Measurements from ENCODE around the gene DCAF8. TPM values are rescaled to one million over a fixed set of nuclear protein-coding genes. Genes with fewer than 3 reads are reported as not detected.

The DCAF8 gene
- polyA plus RNA-seq, 3 donors, result 35.5 to 205 (median 44.6) TPM

- Histone ChIP-seq H3K79me2 (ENCODE audit: insufficient read depth, low read length) (peaks cover 3% of the 10 kb centered on the region), H3K9ac (ENCODE audit: insufficient read depth, low read length, poor library complexity, severe bottlenecking) (no peak overlapping the region), H4K20me1 (ENCODE audit: insufficient read depth, low read length) (peaks cover 53% of the 10 kb centered on the region), H3K9me3 (replicated peaks in 1 of 2; ENCODE audit: control insufficient read depth in 1 of 2, insufficient read depth in 1 of 2, low read length in 2 of 2) (no peaks in the 10 kb centered on the region), H3K4me1 (ENCODE audit: control insufficient read depth in 1 of 2, insufficient read depth in 2 of 2, low read length in 2 of 2) (peaks cover 29 to 36% of the 10 kb centered on the region in 2 donors), H3K27ac (ENCODE audit: low read depth in 1 of 2, low read length in 2 of 2) (peak overlapping the region in 1 of 2 donors; percentile 95), H2AFZ (ENCODE audit: insufficient read depth, low read depth, low read length, poor library complexity, severe bottlenecking) (no peak overlapping the region), H3K27me3 (ENCODE audit: control insufficient read depth in 2 of 2, insufficient read depth in 2 of 2, low read length in 2 of 2) (no peaks in the 10 kb centered on the region), H3K36me3 (replicated peaks in 1 of 2; ENCODE audit: control insufficient read depth in 1 of 2, insufficient read depth in 2 of 2, low read length in 2 of 2) (peaks cover 25 to 49% of the 10 kb centered on the region in 2 donors), H3K4me2 (replicated peaks; ENCODE audit: extremely low read depth, low read length, poor library complexity, severe bottlenecking) (peak overlapping the region; percentile 92), H3K4me3 (replicated peaks in 1 of 3; ENCODE audit: low read depth in 2 of 3, low read length in 3 of 3) (peak overlapping the region in 1 of 3 experiments; percentile 86)
- intact Hi-C loops (cut with micrococcal nuclease), result loop anchor here in 1 of 2 donors (5.0 kb wide), 1 partner anchor 110 kb away; the partner anchor contains the start of gene IGSF8
- no peak overlapping the region for H3K4me3 Mint-ChIP-seq
- H3K9me3 Mint-ChIP-seq, result no peaks in the 10 kb centered on the region
- H3K27ac Mint-ChIP-seq, result peak overlapping the region in 6 of 7 donors; percentile 15 to 85 (median 58)
- TF ChIP-seq CTCF (IDR thresholded peaks at IDR 0.05), result no peak
- H3K27me3 Mint-ChIP-seq (ENCODE audit: low read depth in 3 of 3), result peaks cover 0 to 4% (median 0%) of the 10 kb centered on the region in 3 donors
- peaks cover 44 to 52% of the 10 kb centered on the region in 2 donors for H3K36me3 Mint-ChIP-seq
- DNase-seq, result no peak
- H3K4me1 Mint-ChIP-seq, result peaks cover 43% of the 10 kb centered on the region
- 100% methylated on average over 2 of the region's 4 CpGs for WGBS (ENCODE audit: insufficient coverage)
Observed at GRCh38 chr1:160207118-160207650, 55.2 kb downstream of the DCAF8 start.

DNA sequence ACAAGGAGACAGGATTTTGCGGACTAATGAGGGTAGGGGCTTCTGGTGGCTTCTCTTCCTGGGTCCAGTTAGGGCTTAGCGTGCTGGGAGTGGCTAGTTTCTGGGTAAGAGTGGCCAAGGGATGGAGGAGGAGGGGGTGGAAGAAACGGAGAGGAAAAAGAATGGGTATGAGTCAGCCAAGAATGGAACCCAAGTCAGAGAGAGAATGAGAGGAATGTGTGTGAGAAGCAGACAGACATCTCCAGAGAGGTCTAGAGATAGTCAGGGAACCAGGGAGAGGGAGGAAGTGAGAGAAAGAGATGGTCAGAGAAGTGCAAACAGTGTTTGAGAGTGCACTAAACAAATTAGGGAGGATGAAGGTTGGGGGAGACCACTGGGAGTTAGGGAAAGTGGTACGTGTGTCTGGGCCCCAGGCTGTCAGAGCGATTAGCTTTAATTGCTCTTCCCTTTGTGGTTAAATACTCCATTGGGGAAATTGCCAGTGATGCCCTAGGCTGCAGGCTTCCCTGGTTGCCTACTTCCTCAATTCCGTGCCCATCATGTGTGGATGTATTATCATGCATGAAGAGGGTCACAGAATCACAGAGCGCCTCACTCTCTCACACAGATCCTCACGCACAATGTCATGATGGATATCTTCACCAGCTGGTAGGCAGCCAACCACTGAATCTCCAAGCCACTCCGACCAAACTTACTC, 55.8 kb downstream of the DCAF8 start:
- H3K9me3 Mint-ChIP-seq, result no peaks in the 10 kb centered on the region
- H3K4me3 Mint-ChIP-seq, result peak overlapping the region; percentile 94 to 97
- intact Hi-C loops (cut with micrococcal nuclease), result loop anchor here in 1 of 2 donors (5.0 kb wide), 1 partner anchor 109 kb away; the partner anchor contains the start of gene IGSF8
- Histone ChIP-seq H3K4me3 (replicated peaks in 1 of 3; ENCODE audit: low read depth in 2 of 3, low read length in 3 of 3) (peak overlapping the region in 2 of 3 experiments; percentile 57 to 86), H3K4me1 (ENCODE audit: control insufficient read depth in 1 of 2, insufficient read depth in 2 of 2, low read length in 2 of 2) (peaks cover 29 to 36% of the 10 kb centered on the region in 2 donors), H3K9me3 (replicated peaks in 1 of 2; ENCODE audit: control insufficient read depth in 1 of 2, insufficient read depth in 1 of 2, low read length in 2 of 2) (no peaks in the 10 kb centered on the region), H3K27me3 (ENCODE audit: control insufficient read depth in 2 of 2, insufficient read depth in 2 of 2, low read length in 2 of 2) (no peaks in the 10 kb centered on the region), H3K4me2 (replicated peaks; ENCODE audit: extremely low read depth, low read length, poor library complexity, severe bottlenecking) (peak overlapping the region; percentile 92), H3K9ac (ENCODE audit: insufficient read depth, low read length, poor library complexity, severe bottlenecking) (no peak overlapping the region), H2AFZ (ENCODE audit: insufficient read depth, low read depth, low read length, poor library complexity, severe bottlenecking) (no peak overlapping the region), H3K27ac (ENCODE audit: low read depth in 1 of 2, low read length in 2 of 2) (peak overlapping the region in 1 of 2 donors; percentile 95), H3K36me3 (replicated peaks in 1 of 2; ENCODE audit: control insufficient read depth in 1 of 2, insufficient read depth in 2 of 2, low read length in 2 of 2) (peaks cover 19 to 43% of the 10 kb centered on the region in 2 donors), H4K20me1 (ENCODE audit: insufficient read depth, low read length) (peaks cover 51% of the 10 kb centered on the region), H3K79me2 (ENCODE audit: insufficient read depth, low read length) (peaks cover 3% of the 10 kb centered on the region)
- peaks cover 43% of the 10 kb centered on the region for H3K4me1 Mint-ChIP-seq
- peak overlapping the region; percentile 66 to 92 (median 85) for H3K27ac Mint-ChIP-seq
- TF ChIP-seq CTCF (IDR thresholded peaks at IDR 0.05), result no peak
- peak; percentile 49 to 63 (median 62) for DNase-seq
- peaks cover 37 to 46% of the 10 kb centered on the region in 2 donors for H3K36me3 Mint-ChIP-seq
- peaks cover 0 to 3% (median 0%) of the 10 kb centered on the region in 3 donors for H3K27me3 Mint-ChIP-seq (ENCODE audit: low read depth in 3 of 3)
- 81% methylated on average over 3 of the region's 9 CpGs for WGBS (ENCODE audit: insufficient coverage)
